Measurements from ENCODE around the gene TMC6. TPM values are rescaled to one million over a fixed set of nuclear protein-coding genes. Genes with fewer than 3 reads are reported as not detected.

The TMC6 gene
- total and polyA plus RNA-seq, 12 donors, result 2.5 to 79.0 (median 19.1) TPM

- 54 to 66% (median 61%) methylated on average over 3 to 4 of the region's 4 CpGs for WGBS, 4 donors
- Histone ChIP-seq H3K36me3 (replicated peaks in 1 of 2) (no peaks in the 10 kb centered on the region), H3K27me3 (peaks cover 11% of the 10 kb centered on the region), H3K4me1 (replicated peaks in 1 of 2) (peaks cover 12 to 47% of the 10 kb centered on the region in 2 donors), H3K9me3 (replicated peaks in 1 of 3) (no peaks in the 10 kb centered on the region), H3K4me3 (no peak overlapping the region), H3K27ac (peak overlapping the region in 2 of 5 donors; percentile 47 to 91)
- intact Hi-C loops (cut with DNase I), result loop anchor here in 1 of 2 donors (5.0 kb wide), 1 partner anchor 43 kb away; no protein-coding TSS in a partner anchor
- no peak for DNase-seq
- TF ChIP-seq POLR2A (IDR thresholded peaks at IDR 0.05) (no peak), CTCF (IDR thresholded peaks at IDR 0.05) (no peak)
Observed at GRCh38 chr17:78129351-78130089, 965 bp upstream of the TMC6 start.

GRCh38 chr17:78127888-78128550 is 536 bp downstream of the TMC6 start:
- Histone ChIP-seq H3K27ac (peak overlapping the region in 4 of 5 donors; percentile 70 to 91 (median 72)), H3K36me3 (replicated peaks in 1 of 2) (no peaks in the 10 kb centered on the region), H3K4me3 (peak overlapping the region in 3 of 4 donors; percentile 18 to 74 (median 33)), H3K27me3 (peaks cover 11% of the 10 kb centered on the region), H3K4me1 (replicated peaks in 1 of 2) (peaks cover 12 to 47% of the 10 kb centered on the region in 2 donors), H3K9me3 (replicated peaks in 1 of 3) (no peaks in the 10 kb centered on the region)
- TF ChIP-seq POLR2A (IDR thresholded peaks at IDR 0.05), result no peak
- no peak for TF ChIP-seq CTCF (IDR thresholded peaks at IDR 0.05)
- intact Hi-C loops (cut with DNase I), result loop anchor here in 1 of 2 donors (5.0 kb wide), 1 partner anchor 44 kb away; no protein-coding TSS in a partner anchor
- WGBS, 4 donors, result 7 to 23% (median 15%) methylated on average over 8 to 39 of the region's 39 CpGs
- no peak for DNase-seq

GRCh38 chr17:78127239-78127887 is 1.2 kb downstream of the TMC6 start:
- peak overlapping the region in 4 of 5 donors; percentile 70 to 91 (median 72) for H3K27ac ChIP-seq
- intact Hi-C loops (cut with DNase I), result loop anchor here in 1 of 2 donors (5.0 kb wide), 1 partner anchor 45 kb away; no protein-coding TSS in a partner anchor
- 44 to 58% (median 51%) methylated on average over 3 to 25 of the region's 25 CpGs for WGBS, 4 donors
- TF ChIP-seq CTCF (IDR thresholded peaks at IDR 0.05) (no peak), POLR2A (IDR thresholded peaks at IDR 0.05) (peak in 1 of 2 donors; percentile 21)
- H3K36me3 ChIP-seq (replicated peaks in 1 of 2), result no peaks in the 10 kb centered on the region
- peaks cover 12 to 47% of the 10 kb centered on the region in 2 donors for H3K4me1 ChIP-seq (replicated peaks in 1 of 2)
- peak overlapping the region in 3 of 4 donors; percentile 11 to 74 (median 33) for H3K4me3 ChIP-seq
- no peaks in the 10 kb centered on the region for H3K9me3 ChIP-seq (replicated peaks in 1 of 3)
- peak in 6 of 7 donors; percentile 50 to 79 (median 64) for DNase-seq
- peaks cover 10% of the 10 kb centered on the region for H3K27me3 ChIP-seq

GRCh38 chr17:78126895-78127238 is 1.7 kb downstream of the TMC6 start:
- Histone ChIP-seq H3K4me1 (replicated peaks in 1 of 2) (peaks cover 12 to 46% of the 10 kb centered on the region in 2 donors), H3K9me3 (replicated peaks in 1 of 3) (no peaks in the 10 kb centered on the region), H3K27me3 (peaks cover 7% of the 10 kb centered on the region), H3K27ac (peak overlapping the region in 2 of 5 donors; percentile 73 to 91), H3K4me3 (no peak overlapping the region), H3K36me3 (replicated peaks in 1 of 2) (no peaks in the 10 kb centered on the region)
- DNase-seq, result no peak
- no peak for TF ChIP-seq POLR2A (IDR thresholded peaks at IDR 0.05)
- WGBS, 4 donors, result 60 to 82% (median 70%) methylated on average over 2 to 6 of the region's 6 CpGs
- intact Hi-C loops (cut with DNase I), result loop anchor here in 1 of 2 donors (5.0 kb wide), 1 partner anchor 45 kb away; no protein-coding TSS in a partner anchor

Data from adrenal gland (tissue), 12 donors.